GM12878 (cell line): ENCODE results near the gene YAP1. TPM values are rescaled to one million over a fixed set of nuclear protein-coding genes. Genes with fewer than 3 reads are reported as not detected.

Source experiments
- ATAC-seq: fragments of 200-7000 bp; cut with Tn5 transposase; 3 replicates; pipeline ENCODE4 v1.9.1; 2020; ENCODE audit warnings: mild to moderate bottlenecking, moderate library complexity
- BruUV-seq: library from RNA; stranded (reverse); fragments of 400-500 nt; replicated peaks from 2 replicates; lab custom pipeline; 2021; lab: Mats Ljungman, UMichigan
- CTCF ChIA-PET: fragments of 300-600 bp; sonication (Branson Sonifier 250); formaldehyde crosslinking; extraction: SDS; loops from one replicate; lab custom pipeline; 2021; ENCODE audit warnings: inconsistent platforms; lab: Yijun Ruan, JAX
- POLR2A ChIA-PET: fragments of 350-600 bp; formaldehyde crosslinking; extraction: SDS; loops from one replicate; lab custom pipeline; 2021; ENCODE audit warnings: inconsistent platforms; lab: Charles Lee
- RAD21 ChIA-PET: fragments of 300-600 bp; sonication (Branson Sonifier 250); formaldehyde crosslinking; loops from one replicate; lab custom pipeline; 2023; ENCODE audit warnings: antibody characterized with exemption; ENCODE audit not compliant: unreplicated experiment; lab: Charles Lee
- SMC1A ChIA-PET: fragments of 300-600 bp; sonication (Branson Sonifier 250); formaldehyde crosslinking; loops from one replicate; lab custom pipeline; 2023; ENCODE audit not compliant: unreplicated experiment, uncharacterized antibody; lab: Charles Lee
- DNase-seq: peaks from one replicate; pipeline ENCODE4 v3.0.0-alpha.2; 2011; ENCODE audit warnings: low read depth, low spot score
- FAIRE-seq: peaks from 3 replicates; lab custom pipeline; 2011; peaks lifted over from hg19 to GRCh38; lab: Jason Lieb, UNC
- H2AFZ ChIP-seq: 2 replicates; pipeline ENCODE4 v1.6.0; 2011; ENCODE audit warnings: low read depth, low read length, control low read depth; ENCODE audit not compliant: control insufficient read depth
- H3K27ac ChIP-seq: 2 replicates; pipeline ENCODE4 v1.5.1; 2011; ENCODE audit warnings: control low read depth; ENCODE audit not compliant: control insufficient read depth, insufficient read depth
- H3K27me3 ChIP-seq, 2 experiments: replicated peaks in 1 of 2; 2 replicates each; pipeline versions ENCODE4 v1.6.0 to v1.6.1; 2011; ENCODE audit warnings: low read length in 1 of 2; ENCODE audit not compliant: control insufficient read depth in 2 of 2, insufficient read depth in 2 of 2
- H3K36me3 ChIP-seq, 2 experiments: 2 replicates each; pipeline ENCODE4 v1.5.1; 2011; ENCODE audit warnings: low read length in 1 of 2; ENCODE audit not compliant: control insufficient read depth in 2 of 2, insufficient read depth in 2 of 2
- H3K4me1 ChIP-seq: 2 replicates; pipeline ENCODE4 v1.6.1; 2011; ENCODE audit warnings: mild to moderate bottlenecking, low read length, moderate library complexity, mixed read lengths; ENCODE audit not compliant: control insufficient read depth, insufficient read depth
- H3K4me2 ChIP-seq: 2 replicates; pipeline ENCODE4 v1.6.0; 2011; ENCODE audit warnings: control low read depth; ENCODE audit not compliant: control insufficient read depth, insufficient read depth
- H3K4me3 ChIP-seq: fragments of 200-600 bp; sonication (generic); 2 replicates; pipeline ENCODE4 v1.5.1; 2016
- H3K79me2 ChIP-seq: 2 replicates; pipeline ENCODE4 v1.6.0; 2011; ENCODE audit warnings: low read length; ENCODE audit not compliant: control insufficient read depth, insufficient read depth
- H3K9ac ChIP-seq: 2 replicates; pipeline ENCODE4 v1.8.0; 2011; ENCODE audit warnings: low read length, control low read depth, mixed read lengths; ENCODE audit not compliant: control insufficient read depth, insufficient read depth
- H3K9me3 ChIP-seq: replicated peaks from 3 replicates; pipeline ENCODE4 v1.5.1; 2011; ENCODE audit warnings: mild to moderate bottlenecking, low read length; ENCODE audit not compliant: control insufficient read depth, insufficient read depth
- H4K20me1 ChIP-seq: 2 replicates; pipeline ENCODE4 v1.6.0; 2011; ENCODE audit not compliant: control insufficient read depth, insufficient read depth
- CHD2 ChIP-seq: IDR thresholded peaks from 2 replicates; pipeline ENCODE4 v1.6.1; 2011; ENCODE audit warnings: low read depth, low read length, improper control_type of control experiment, borderline replicate concordance
- CHD4 ChIP-seq: fragments of 200-600 bp; sonication (generic); IDR thresholded peaks from 2 replicates; pipeline ENCODE4 v1.6.1; 2016; ENCODE audit warnings: mild to moderate bottlenecking
- CTCF ChIP-seq, 3 experiments: IDR thresholded peaks in 2 of 3; conservative IDR thresholded peaks in 1 of 3; 2 replicates each; pipeline ENCODE4 v1.5.1; 2011; ENCODE audit warnings: low read depth in 3 of 3, low read length in 3 of 3, mild to moderate bottlenecking in 3 of 3, control low read depth in 2 of 3, moderate library complexity in 2 of 3, inconsistent platforms in 1 of 3, mixed read lengths in 1 of 3; ENCODE audit not compliant: control insufficient read depth in 2 of 3, insufficient read depth in 1 of 3; ENCODE audit errors: extremely low read depth in 1 of 3
- ELK1 ChIP-seq: IDR thresholded peaks from 2 replicates; pipeline ENCODE4 v1.6.1; 2012; ENCODE audit warnings: low read depth, low read length, improper control_type of control experiment
- IKZF1 ChIP-seq: fragments of 450-650 bp; conservative IDR thresholded peaks from 2 replicates; pipeline ENCODE4 v1.6.1; 2017; ENCODE audit warnings: antibody characterized with exemption, mild to moderate bottlenecking
- IRF5 ChIP-seq: fragments of 450-650 bp; IDR thresholded peaks from 2 replicates; pipeline ENCODE4 v1.6.1; 2017; ENCODE audit warnings: borderline replicate concordance
- KDM1A ChIP-seq: fragments of 200-600 bp; sonication (generic); IDR thresholded peaks from 2 replicates; pipeline ENCODE4 v1.6.1; 2016; ENCODE audit warnings: borderline replicate concordance
- MYB ChIP-seq: fragments of 150-350 bp; IDR thresholded peaks from 2 replicates; pipeline ENCODE4 v1.6.1; 2014; ENCODE audit warnings: mild to moderate bottlenecking, low read depth, low read length, borderline replicate concordance
- RAD21 ChIP-seq: IDR thresholded peaks from 2 replicates; pipeline ENCODE4 v1.6.1; 2011; ENCODE audit warnings: mild to moderate bottlenecking, low read depth, low read length, moderate library complexity; ENCODE audit not compliant: insufficient read depth
- SPI1 ChIP-seq: IDR thresholded peaks from 2 replicates; pipeline ENCODE4 v1.6.1; 2011; ENCODE audit warnings: low read depth, mild to moderate bottlenecking, low read length, moderate library complexity, borderline replicate concordance; ENCODE audit not compliant: insufficient read depth
- TARDBP ChIP-seq: IDR thresholded peaks from 2 replicates; pipeline ENCODE4 v1.6.1; 2016; ENCODE audit warnings: borderline replicate concordance
- ZNF687 ChIP-seq: fragments of 450-650 bp; IDR thresholded peaks from 2 replicates; pipeline ENCODE4 v1.6.1; 2017; ENCODE audit warnings: mild to moderate bottlenecking, moderate library complexity
- WGBS: methylation state at CpG from one replicate; pipeline ENCODE4 v1.1.6; 2016; ENCODE audit warnings: low lambda C conversion rate; ENCODE audit not compliant: insufficient replicate concordance, insufficient coverage; ENCODE audit errors: missing lambda C conversion rate; 5-methylcytosine and 5-hydroxymethylcytosine counted together
- in situ Hi-C: fragments of 300-500 bp; cut with MboI; formaldehyde crosslinking; loops from 9 replicates; pipeline ENCODE4 v1.14.3; 2018; ENCODE audit warnings: mixed read lengths
- intact Hi-C: fragments of 100-400 bp; cut with micrococcal nuclease; formaldehyde crosslinking; loops from one replicate; pipeline ENCODE4 v1.14.2; 2022; ENCODE audit not compliant: unreplicated experiment
- polyA plus RNA-seq, 11 experiments: library from polyadenylated mRNA; depleted of rRNA in 4 of 11; unstranded in 6 of 11; stranded (reverse) in 5 of 11; fragments of >200 nt; fragmentation: Nextera tagmentation in 4 of 11; fragmentation: Illumina TruSeq in 1 of 11; extraction: Ambion mirVana in 4 of 11; extraction: Trizol in 1 of 11; gene quantifications; 1 replicate in 1 of 11; 2 replicates in 10 of 11; pipeline versions ENCODE4 v1.2.1 to v1.2.3, GENCODE V29; 2011 to 2016; ENCODE audit warnings: inconsistent platforms in 2 of 11, missing spikeins in 2 of 11, low read depth in 1 of 11
- total RNA-seq, 4 experiments: library from RNA; depleted of rRNA in 3 of 4; stranded (reverse); fragments of >200 nt in 3 of 4; fragmentation: Illumina TruSeq in 1 of 4; extraction: Trizol in 1 of 4; gene quantifications; 2 replicates each; pipeline versions ENCODE4 v1.2.1 to v1.2.3, GENCODE V29; 2013 to 2021

YAP1 gene
- total and polyA plus RNA-seq, 10 of the 15 experiments (the other 5 are each of a cell fraction or from before 2014, with no cell fraction given), result 0.03 to 0.33 (median 0.10) TPM; not detected in 6

GRCh38 chr11:102117472-102118113, 7.3 kb downstream of the YAP1 start:
- CTCF ChIA-PET, result no interaction called here

More at GRCh38 chr11:102117472-102118113, 7.3 kb downstream of the YAP1 start:
- no peak for DNase-seq
- peaks cover 0 to 1% of the 10 kb centered on the region in 2 experiments; a peak in 2 of 4 replicates for H3K27me3 ChIP-seq
- intact Hi-C loops (no loop called here), in situ Hi-C loops (no loop called here)
- no peaks in the 10 kb centered on the region for H3K9me3 ChIP-seq
- no peak overlapping the region for H3K4me3 ChIP-seq
- 0% methylated on average over 4 of the region's 4 CpGs for WGBS
- H2AFZ ChIP-seq, result no peak overlapping the region
- ChIA-PET POLR2A (no interaction called here), RAD21 (no interaction called here), SMC1A (no interaction called here)
- H3K36me3 ChIP-seq, result no peaks in the 10 kb centered on the region
- no peak for ATAC-seq
- TF ChIP-seq RAD21, result no peak
- no peak for TF ChIP-seq SPI1
- no peak for TF ChIP-seq ZNF687
- TF ChIP-seq KDM1A, result no peak
- no peak for TF ChIP-seq TARDBP
- TF ChIP-seq IKZF1, result no peak
- no peak for TF ChIP-seq CHD2
- no peak for TF ChIP-seq ELK1
- TF ChIP-seq CTCF (IDR thresholded peaks at IDR 0.05 in 2 of 3, conservative IDR thresholded peaks at IDR 0.05 in 1 of 3; ENCODE audit: control insufficient read depth in 2 of 3, extremely low read depth in 1 of 3, insufficient read depth in 1 of 3, low read depth in 3 of 3, low read length in 3 of 3), result no peak
- no peak for TF ChIP-seq CHD4
- no peak for TF ChIP-seq IRF5
- no peak for TF ChIP-seq MYB
- H3K4me2 ChIP-seq, result no peak overlapping the region
- no peaks in the 10 kb centered on the region for H3K79me2 ChIP-seq
- H3K27ac ChIP-seq, result no peak overlapping the region
- no peak for FAIRE-seq
- H4K20me1 ChIP-seq, result no peaks in the 10 kb centered on the region
- H3K4me1 ChIP-seq, result no peaks in the 10 kb centered on the region
- H3K9ac ChIP-seq, result no peak overlapping the region
- BruUV-seq, result no TSS peak
